ENCODE measurements around the gene FOSL2.

Gene FOSL2

GRCh38 chr2:28352104-28352503, 40.6 kb upstream of the FOSL2 start:
- Mint-ChIP-seq H3K36me3 (no peaks in the 10 kb centered on the region), H3K4me1 (ENCODE audit: low read depth) (peaks cover 23% of the 10 kb centered on the region), H3K9me3 (ENCODE audit: low read depth) (no peaks in the 10 kb centered on the region), H3K27ac (no peak overlapping the region), H3K4me3 (no peak overlapping the region), H3K27me3 (no peaks in the 10 kb centered on the region)

GRCh38 chr2:28352610-28353195, 40.0 kb upstream of the FOSL2 start:
- Mint-ChIP-seq H3K4me1 (ENCODE audit: low read depth) (peaks cover 18% of the 10 kb centered on the region), H3K9me3 (ENCODE audit: low read depth) (no peaks in the 10 kb centered on the region), H3K27ac (no peak overlapping the region), H3K36me3 (no peaks in the 10 kb centered on the region), H3K27me3 (no peaks in the 10 kb centered on the region), H3K4me3 (no peak overlapping the region)

- Mint-ChIP-seq H3K9me3 (ENCODE audit: low read depth) (no peaks in the 10 kb centered on the region), H3K27ac (no peak overlapping the region), H3K36me3 (no peaks in the 10 kb centered on the region), H3K27me3 (no peaks in the 10 kb centered on the region), H3K4me1 (ENCODE audit: low read depth) (peaks cover 22% of the 10 kb centered on the region), H3K4me3 (no peak overlapping the region)
These were observed 37.6 kb upstream of the FOSL2 start for GRCh38 chr2:28354920-28355520.

- Mint-ChIP-seq H3K9me3 (ENCODE audit: low read depth) (no peaks in the 10 kb centered on the region), H3K36me3 (no peaks in the 10 kb centered on the region), H3K27ac (no peak overlapping the region), H3K4me1 (ENCODE audit: low read depth) (peaks cover 26% of the 10 kb centered on the region), H3K4me3 (no peak overlapping the region), H3K27me3 (no peaks in the 10 kb centered on the region)
These were observed 37.0 kb upstream of the FOSL2 start for GRCh38 chr2:28355521-28356094.

GRCh38 chr2:28356095-28356911, 36.4 kb upstream of the FOSL2 start:
- no peak overlapping the region for H3K27ac Mint-ChIP-seq

GRCh38 chr2:28357055-28357454, 35.6 kb upstream of the FOSL2 start:
- H3K4me1 Mint-ChIP-seq (ENCODE audit: low read depth) = peaks cover 33% of the 10 kb centered on the region
- H3K36me3 Mint-ChIP-seq = no peaks in the 10 kb centered on the region
- no peak overlapping the region for H3K27ac Mint-ChIP-seq
- H3K27me3 Mint-ChIP-seq = no peaks in the 10 kb centered on the region
- no peaks in the 10 kb centered on the region for H3K9me3 Mint-ChIP-seq (ENCODE audit: low read depth)
- H3K4me3 Mint-ChIP-seq = no peak overlapping the region

More at GRCh38 chr2:28356095-28356911, 36.4 kb upstream of the FOSL2 start:
- H3K9me3 Mint-ChIP-seq (ENCODE audit: low read depth) = no peaks in the 10 kb centered on the region
- no peaks in the 10 kb centered on the region for H3K36me3 Mint-ChIP-seq
- peaks cover 33% of the 10 kb centered on the region for H3K4me1 Mint-ChIP-seq (ENCODE audit: low read depth)
- H3K27me3 Mint-ChIP-seq = no peaks in the 10 kb centered on the region
- H3K4me3 Mint-ChIP-seq = no peak overlapping the region

GRCh38 chr2:28357948-28358667, 34.5 kb upstream of the FOSL2 start:
- H3K27me3 Mint-ChIP-seq = no peaks in the 10 kb centered on the region
- H3K36me3 Mint-ChIP-seq = no peaks in the 10 kb centered on the region
- peak overlapping the region; percentile 16 for H3K27ac Mint-ChIP-seq
- peaks cover 38% of the 10 kb centered on the region for H3K4me1 Mint-ChIP-seq (ENCODE audit: low read depth)
- H3K9me3 Mint-ChIP-seq (ENCODE audit: low read depth) = no peaks in the 10 kb centered on the region
- H3K4me3 Mint-ChIP-seq = no peak overlapping the region

- Mint-ChIP-seq H3K4me3 (peak overlapping the region; percentile 87), H3K36me3 (no peaks in the 10 kb centered on the region), H3K27me3 (no peaks in the 10 kb centered on the region), H3K27ac (peak overlapping the region; percentile 97), H3K4me1 (ENCODE audit: low read depth) (peaks cover 41% of the 10 kb centered on the region), H3K9me3 (ENCODE audit: low read depth) (no peaks in the 10 kb centered on the region)
These were observed 33.9 kb upstream of the FOSL2 start for GRCh38 chr2:28358668-28359201.

- H3K4me1 Mint-ChIP-seq (ENCODE audit: low read depth) = peaks cover 45% of the 10 kb centered on the region
- peak overlapping the region; percentile 87 for H3K4me3 Mint-ChIP-seq
- no peaks in the 10 kb centered on the region for H3K9me3 Mint-ChIP-seq (ENCODE audit: low read depth)
- H3K36me3 Mint-ChIP-seq = no peaks in the 10 kb centered on the region
- no peaks in the 10 kb centered on the region for H3K27me3 Mint-ChIP-seq
- H3K27ac Mint-ChIP-seq = peak overlapping the region; percentile 97
These were observed 33.2 kb upstream of the FOSL2 start for GRCh38 chr2:28359222-28360057.

GRCh38 chr2:28360058-28360717, 32.5 kb upstream of the FOSL2 start:
- Mint-ChIP-seq H3K4me1 (ENCODE audit: low read depth) (peaks cover 52% of the 10 kb centered on the region), H3K9me3 (ENCODE audit: low read depth) (no peaks in the 10 kb centered on the region), H3K36me3 (no peaks in the 10 kb centered on the region), H3K4me3 (peak overlapping the region; percentile 23), H3K27me3 (no peaks in the 10 kb centered on the region), H3K27ac (peak overlapping the region; percentile 34)

GRCh38 chr2:28360718-28361293, 31.9 kb upstream of the FOSL2 start:
- Mint-ChIP-seq H3K4me3 (peak overlapping the region; percentile 23), H3K4me1 (ENCODE audit: low read depth) (peaks cover 59% of the 10 kb centered on the region), H3K36me3 (no peaks in the 10 kb centered on the region), H3K27me3 (no peaks in the 10 kb centered on the region), H3K9me3 (ENCODE audit: low read depth) (no peaks in the 10 kb centered on the region), H3K27ac (no peak overlapping the region)

- Mint-ChIP-seq H3K4me3 (no peak overlapping the region), H3K9me3 (ENCODE audit: low read depth) (no peaks in the 10 kb centered on the region), H3K27me3 (no peaks in the 10 kb centered on the region), H3K4me1 (ENCODE audit: low read depth) (peaks cover 72% of the 10 kb centered on the region), H3K36me3 (no peaks in the 10 kb centered on the region), H3K27ac (no peak overlapping the region)
These were observed 30.5 kb upstream of the FOSL2 start for GRCh38 chr2:28361991-28362710.
